Measurements from ENCODE around the gene RRN3.
"Not testable (repeated sequence)": the region's sequence is repeated elsewhere in the genome, so short reads cannot be mapped to it uniquely, and the experiment has no call there.

RRN3 gene

DNA sequence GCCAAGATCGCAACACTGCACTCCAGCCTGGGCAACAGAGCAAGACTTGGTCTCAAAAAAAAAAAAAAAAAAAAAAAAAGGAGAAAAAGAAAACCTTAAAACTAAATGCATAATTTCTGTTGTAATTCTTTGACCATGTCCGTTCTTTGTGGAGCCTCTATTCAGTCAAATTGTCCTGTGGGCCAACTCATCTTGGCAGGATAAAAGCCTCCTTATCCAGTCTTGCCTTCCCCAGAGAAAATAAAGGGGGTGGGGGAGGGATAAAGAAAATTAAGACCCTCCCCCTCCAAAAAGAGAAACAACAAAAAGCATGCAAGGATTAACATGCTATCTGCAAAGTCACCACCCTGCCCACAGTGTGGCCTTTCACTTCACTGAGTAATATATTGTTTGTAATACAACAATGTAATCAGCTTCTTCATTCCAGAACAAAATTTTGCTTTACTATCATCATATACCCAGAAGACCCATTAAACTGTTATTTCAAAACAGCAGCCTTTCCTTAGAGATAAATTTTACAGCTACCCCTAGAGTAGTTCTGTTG is 5.4 kb upstream of the RRN3 start:
- DNase-seq = not testable (repeated sequence)

DNA sequence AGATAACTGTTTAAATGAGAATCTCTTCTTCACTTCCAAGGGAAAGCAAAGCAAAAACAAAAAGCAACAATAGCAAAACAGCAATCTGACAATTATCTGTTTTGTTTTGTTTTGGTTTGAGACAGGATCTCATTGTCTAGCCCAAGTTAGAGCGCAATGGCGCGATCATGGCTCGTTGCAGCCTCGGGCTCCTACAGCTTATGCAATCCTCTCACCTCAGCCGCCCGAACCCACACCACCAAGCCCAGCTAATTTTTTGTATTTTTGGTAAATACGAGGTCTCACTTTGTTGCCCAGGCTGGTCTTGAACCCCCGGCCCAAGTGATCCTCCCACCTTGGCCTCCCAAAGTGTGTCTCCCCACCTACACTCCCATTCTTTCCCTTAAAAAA is 2.5 kb upstream of the RRN3 start:
- DNase-seq = not testable (repeated sequence)

DNA sequence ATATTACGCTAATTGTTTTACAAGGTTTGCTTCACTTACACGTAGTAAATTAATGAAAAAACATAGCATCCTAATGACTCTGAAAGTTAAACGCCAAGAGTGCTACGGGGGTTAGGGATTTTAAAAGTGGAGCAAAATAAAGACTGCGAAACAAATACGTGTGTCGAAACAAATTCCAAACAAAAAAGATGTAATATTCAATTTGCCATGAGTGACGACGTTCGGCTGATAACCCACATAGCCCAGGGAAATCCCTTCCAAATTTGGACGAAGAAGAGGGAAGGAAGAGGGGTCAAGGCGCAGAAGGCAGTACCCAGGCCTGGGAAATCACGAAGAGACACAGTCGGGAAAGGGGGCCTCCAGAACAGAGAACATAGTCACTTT is 509 bp downstream of the RRN3 start:
- DNase-seq = not testable (repeated sequence)

DNA sequence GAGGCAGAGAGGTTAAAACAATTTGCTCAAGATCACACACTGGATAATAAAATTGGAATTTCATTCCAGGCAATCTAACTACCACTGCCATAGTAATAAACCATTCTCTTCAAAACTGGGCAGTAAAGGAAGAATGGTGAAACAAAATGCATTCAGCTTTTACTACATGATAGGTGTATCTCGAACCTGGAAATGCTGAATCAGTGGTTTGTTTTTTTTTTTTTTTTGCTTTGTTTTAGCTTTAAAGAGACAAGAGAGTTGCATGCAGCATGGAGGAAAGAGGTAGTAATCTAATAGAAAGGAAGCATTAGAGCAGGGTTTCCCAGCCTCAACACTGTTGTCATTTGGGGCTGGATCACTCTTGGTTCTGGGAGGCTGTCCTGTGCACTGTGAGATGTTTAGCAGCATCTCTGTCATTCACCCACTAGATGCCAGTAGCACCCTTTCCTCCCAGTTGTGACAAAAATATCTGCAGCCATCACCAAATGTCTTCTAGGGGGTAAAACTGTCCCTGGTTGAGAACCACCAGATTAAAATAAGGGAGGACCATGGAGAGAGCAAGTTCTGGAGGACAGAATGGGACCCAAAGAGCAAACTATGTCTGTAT is 3.3 kb downstream of the RRN3 start:
- not testable (repeated sequence) for DNase-seq

DNA sequence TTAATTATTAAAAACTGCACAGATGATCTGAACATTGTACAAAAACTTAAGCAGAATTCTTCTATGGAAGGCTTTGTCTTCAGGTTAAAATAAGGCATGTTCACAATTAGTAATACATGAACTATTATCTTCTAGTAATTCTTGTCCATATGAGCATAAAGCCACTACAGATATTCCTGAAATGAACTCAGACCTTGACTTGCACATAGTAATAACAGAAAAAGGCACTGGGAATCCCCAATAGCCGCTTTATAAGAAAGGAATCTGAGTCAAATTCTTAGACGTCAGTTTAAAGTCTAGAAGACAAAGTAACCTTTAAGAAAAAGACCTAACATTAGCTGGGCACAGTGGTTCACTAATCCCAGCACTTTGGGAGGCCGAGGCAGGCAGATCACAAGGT is 11.3 kb downstream of the RRN3 start:
- DNase-seq = not testable (repeated sequence)

DNA sequence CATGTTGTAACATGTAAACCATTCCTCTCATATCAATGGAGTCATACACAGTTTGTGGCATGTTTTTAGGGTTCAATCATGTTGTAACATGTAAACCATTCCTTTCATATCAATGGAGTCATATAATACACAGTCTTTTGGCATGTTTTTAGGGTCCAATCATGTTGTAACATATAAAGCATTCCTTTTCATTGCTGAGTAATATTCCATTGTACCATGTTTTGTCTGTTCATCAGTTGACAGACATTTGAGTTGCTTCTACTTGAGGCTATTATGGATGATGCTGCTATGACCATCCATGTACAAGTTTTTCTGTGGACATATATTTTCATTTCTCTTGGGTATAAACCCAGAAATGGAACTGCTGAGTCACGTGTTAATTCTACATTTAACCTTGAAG is 13.2 kb downstream of the RRN3 start:
- DNase-seq = not testable (repeated sequence)

DNA sequence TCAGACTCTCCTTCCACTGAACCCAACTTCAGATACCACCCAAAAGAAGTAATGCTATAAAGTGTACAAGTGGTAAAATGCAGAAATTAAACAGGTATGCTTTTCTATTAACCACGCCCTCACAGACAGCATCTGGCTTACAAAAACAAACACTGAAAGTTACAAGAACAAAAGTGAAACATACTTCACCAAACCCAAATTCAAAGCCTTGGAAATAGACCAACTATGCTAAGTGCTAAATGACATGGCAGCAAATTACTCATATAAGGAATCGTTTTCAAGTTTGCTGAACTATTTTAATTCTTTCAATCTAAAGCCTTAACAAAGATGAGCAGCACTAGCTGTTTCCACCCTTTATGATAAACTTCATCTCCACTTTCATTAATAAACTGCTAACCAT is 17.9 kb downstream of the RRN3 start:
- DNase-seq = not testable (repeated sequence)

DNA sequence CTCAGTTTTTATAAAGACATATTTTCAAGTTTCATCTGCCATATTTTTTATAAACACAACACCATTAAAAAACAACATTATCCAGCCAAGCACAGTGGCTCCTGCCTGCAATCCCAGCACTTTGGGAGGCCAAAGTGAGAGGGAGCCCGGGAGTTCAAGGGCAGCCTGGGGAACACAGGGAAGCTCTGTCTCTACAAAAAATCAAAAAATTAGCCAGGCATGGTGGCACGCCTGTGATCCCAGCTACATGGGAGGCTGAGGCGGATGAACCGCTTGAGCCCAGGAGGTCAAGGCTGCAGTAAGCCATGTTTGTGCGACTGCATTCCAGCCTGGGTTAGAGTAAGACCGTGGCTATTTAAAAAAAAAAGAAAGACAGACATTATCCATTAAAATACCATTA is 21.0 kb downstream of the RRN3 start:
- no peak for DNase-seq

DNA sequence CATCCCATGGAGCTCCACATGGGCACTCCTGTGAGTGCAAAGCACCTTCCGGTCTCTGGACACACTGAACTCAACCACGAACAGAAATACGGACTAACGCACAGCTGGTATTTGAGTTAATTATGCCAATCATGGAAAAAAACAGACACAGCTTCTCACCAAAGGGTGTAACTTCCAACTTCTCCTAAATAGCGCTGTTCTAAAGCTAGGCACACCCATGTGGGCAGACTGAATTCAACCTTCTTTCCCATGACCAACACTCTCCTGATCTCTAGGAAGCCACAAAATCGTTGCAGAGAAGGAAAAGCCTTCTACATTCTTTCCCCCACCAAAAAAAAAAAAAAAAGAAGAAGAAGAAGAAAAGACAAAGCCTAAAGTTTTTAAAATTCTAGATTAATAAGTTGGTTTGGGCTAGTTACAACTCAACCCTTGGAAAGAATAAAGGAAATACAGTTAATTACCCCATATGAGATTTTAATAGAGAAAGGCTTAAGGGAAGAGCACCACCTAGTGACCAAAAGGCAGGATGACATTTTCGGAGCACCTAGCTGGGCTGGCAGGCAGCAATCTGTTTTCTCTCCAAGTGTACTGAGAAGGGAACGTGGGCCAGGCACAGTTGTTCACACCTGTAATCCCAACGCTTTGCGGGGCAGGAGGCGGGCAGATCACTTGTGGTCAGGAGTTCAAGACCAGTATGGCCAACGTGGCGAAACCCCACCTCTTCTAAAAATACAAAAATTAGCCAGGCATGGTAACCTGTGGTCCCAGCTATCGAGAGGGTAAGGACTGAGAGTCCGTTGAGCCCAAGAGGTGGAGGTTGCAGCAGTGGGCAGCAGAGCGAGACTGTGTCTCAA is 21.9 kb downstream of the RRN3 start:
- DNase-seq = not testable (repeated sequence)

DNA sequence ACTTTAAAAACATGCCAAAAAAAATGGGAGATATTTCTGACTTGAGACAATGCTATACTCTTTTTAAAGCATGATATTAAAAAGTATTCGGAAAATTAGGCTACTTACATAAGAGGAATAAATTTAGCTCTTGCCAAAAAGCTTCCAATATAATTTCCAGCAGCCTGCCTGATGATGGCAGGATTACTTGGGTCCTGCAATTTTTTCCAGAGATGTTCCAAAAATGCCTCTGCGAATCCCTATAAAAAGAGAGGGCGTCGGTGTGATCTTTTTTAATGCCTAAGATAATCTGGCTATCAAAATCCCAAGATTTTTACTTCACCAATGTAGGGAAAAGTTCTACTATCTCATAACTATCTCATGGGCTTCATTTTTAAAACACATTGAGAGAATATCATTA is 23.1 kb downstream of the RRN3 start:
- not testable (repeated sequence) for DNase-seq

DNA sequence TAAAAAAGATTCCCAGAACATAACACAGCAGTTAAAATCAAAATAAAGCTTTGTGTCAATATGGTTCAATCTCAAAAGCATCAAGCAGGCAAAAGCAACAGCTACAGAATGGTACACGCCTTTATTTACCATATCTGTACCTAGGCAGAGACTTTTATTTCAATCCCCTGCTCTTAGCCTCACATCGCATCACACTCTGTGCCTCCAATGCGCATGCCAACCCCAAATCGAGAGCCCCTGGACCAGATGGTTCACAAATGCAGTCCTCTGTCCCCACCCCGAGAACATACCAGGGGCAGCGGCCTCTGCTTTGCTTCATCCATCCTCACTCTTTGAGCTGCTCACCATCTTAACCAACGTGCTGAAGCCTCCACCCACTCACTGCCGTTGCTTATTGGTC is 27.4 kb downstream of the RRN3 start:
- DNase-seq = not testable (repeated sequence)

DNA sequence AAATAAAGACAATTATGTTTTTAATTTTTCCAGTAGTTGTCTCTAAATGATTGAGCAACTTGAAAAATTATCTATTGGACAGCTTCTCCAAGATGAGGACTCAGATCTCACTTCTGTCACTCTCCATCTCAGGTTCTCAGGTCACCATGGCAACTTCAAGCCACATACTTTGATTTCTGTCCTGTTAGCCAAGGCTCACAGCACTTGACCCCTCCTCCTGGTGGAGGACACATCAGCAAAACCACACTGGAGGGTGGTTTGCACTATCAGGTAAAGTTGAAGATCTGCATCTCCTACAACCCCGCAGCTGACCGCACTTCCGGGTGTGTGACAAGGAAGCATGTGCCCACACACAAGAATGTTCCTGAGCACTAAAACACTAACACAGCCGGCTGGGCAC is 28.1 kb downstream of the RRN3 start:
- DNase-seq = not testable (repeated sequence)

DNA sequence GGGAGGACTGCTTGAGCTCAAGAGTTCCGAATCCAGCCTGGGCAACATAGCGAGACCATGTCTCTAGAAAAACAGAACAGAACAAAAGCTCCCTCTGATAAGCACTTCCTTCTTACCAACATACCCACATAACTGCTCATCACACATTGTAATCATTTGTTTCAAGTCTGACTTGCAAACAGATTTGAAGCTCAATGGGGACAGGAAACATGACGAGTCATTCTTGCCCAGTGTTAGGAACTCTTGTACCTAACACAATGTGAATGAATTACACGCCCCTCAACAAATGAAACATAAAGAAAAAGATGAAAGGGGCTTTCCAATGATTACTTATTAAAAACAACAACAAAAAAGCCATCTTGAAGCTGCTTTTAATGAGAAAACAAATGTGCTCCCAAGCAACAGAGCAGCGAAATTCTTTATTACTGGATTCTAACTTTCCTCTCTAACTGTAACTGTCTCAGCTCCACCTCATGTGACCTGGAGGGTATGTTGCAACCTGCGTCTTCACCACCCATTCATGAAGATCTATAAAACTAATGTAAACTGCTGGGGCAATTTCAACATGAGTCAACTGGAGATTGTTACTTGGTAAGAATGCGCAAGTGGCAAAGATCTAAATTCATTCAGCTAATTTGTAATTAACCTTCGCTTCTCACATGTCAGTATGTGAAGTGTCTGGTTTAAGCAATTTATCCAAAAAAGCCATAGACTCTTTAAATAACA is 31.8 kb downstream of the RRN3 start:
- not testable (repeated sequence) for DNase-seq

DNA sequence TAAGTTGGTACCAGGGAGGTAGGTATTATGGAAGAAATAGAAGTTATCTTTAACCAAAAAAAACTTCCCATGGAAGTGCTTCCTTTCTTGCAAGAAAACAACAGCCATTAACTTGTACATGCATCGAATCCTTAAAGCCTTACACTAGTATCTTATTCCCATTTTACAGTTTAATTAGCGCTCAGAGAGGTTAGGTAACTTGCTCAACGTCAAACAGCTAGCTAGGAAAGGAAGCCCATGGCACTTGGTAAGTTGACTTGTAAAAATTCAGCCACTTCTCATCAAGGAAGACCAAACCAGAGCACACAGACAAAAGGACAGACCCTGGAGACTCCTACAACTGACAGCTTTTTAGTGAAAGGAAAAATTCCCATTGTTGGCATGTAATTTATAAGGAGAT is 34.7 kb downstream of the RRN3 start:
- no peak for DNase-seq

DNA sequence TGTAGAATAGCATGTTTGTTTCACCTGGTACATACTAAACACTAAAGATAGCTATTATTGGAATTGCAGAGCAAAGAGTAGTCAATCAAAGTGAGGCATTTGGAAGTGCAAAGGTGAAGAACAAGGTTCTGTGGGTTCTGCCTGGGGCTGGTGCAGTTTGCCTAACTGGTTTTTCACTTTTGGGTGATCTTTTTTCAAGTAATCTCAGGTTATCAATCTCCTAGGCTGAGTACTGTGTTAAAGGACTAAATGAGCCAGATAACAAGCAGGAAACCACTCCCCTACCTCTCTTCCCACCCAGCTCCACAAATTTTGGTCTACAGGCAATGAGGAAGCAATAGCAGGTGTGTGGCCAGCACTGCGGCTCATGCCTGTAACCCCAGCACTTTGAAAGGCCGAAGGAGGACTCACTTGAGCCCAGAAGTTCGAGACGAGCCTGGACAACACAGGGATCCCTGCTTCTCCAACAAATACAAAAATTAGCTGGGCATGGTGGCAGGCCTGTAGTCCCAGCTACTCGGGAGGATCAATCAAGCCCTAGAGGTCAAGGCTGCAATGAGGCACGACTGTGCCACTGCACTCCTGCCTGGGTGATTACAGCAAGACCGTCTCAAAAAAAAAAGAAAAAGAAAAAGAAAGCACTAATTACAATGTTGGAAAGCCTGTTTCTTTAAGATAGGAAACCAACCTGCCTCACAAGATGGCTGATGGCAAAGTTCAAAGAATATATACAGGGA is 36.2 kb downstream of the RRN3 start:
- no peak for DNase-seq

DNA sequence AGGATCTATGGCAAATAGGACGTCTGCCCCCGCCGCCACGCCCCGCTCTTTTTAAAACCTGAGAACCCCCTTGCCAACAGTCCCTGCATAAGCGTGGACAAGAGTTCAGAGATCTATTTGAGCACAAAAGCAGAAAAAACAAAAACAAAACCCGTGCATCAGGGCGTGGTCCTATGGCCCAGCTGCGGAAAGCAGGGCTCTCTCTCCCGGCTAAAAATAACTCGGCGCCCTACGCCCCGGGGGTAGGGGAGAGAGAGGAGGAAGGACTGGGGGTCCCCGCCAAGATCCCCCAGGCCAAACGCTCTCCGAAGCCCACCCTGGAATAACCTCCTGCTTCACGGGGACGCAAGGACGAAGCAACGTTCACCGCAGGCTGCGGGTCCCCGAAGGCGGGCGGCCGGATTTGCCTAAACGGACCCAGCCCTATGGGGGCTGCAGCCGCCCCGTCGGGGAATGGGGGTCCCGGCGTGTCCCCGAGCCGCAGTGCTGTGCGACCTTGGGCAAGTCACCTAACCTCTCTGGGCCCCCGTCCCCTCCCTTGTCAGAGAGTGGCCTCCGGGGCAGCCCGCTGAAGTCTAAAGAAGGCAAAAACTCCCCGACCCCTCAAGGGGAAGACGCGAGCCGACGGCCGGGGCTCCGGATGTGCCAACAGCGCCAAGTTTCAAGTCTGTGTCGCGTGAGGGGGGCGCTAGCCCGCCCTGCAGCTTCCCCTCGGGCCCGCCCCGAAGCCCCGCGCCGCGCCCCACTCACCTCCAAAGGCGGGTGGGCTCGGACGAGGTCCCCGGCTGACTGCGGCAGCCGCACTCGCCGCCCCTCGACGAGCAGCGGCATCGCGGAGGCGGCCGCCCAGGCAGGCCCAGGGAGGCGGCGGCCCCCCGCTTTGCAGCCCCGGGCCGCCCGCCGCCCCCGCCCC is 38.7 kb downstream of the RRN3 start:
- DNase-seq = no peak

DNA sequence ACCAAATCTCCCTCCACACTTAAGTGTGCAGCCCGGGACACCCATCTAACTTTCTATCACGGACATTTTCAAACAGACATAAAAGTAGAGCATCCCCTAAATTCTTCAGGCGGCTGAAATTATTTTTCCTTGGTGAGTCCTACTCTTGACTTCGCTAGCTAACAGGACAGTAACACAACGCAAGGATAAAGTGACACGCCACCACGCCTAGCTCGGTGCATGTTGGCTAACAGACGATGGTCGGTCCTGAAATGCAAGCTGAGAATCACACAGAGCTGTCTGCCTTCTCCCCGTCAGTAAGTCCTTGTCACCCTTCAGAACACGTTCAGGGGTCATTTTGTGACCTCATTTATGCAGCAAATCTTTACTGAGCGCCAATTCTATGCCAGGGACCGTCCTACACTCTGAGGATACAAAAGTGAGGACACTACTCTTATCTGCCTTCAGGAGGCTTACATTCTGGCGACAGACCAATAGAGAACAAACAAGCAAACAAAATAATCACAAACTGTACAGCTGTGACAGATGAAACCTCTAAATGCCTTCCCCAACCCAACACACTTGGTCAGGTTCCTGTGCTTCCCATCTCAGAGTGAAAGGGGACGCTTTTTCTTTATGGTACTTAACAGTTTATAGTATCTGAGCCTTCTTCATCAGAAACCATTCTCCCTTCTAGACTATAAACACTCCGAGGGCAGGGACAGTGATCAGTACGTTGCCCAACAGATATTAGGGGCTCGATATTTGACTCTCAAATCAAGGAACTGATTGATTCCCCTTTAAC is 39.5 kb downstream of the RRN3 start:
- DNase-seq = no peak

DNA sequence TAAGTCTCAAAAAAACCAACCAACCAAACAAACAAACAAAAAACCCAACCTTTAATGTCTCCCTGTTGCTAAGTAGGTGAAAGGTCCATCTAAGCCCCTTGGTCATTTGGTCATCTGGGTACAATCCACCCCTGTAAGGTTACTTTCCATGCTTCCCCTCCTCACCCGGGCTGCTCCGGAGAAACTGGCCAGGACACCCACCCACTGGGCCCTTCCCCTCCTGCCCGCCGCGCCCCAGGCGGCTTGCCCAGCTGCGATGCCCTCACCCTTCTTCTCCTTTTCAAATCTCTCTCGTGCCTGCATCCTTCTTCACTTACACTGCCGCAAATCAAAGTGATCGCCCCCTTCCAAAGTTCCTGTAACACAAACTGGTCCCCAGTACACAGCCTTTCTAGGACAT is 40.2 kb downstream of the RRN3 start:
- DNase-seq = no peak

DNA sequence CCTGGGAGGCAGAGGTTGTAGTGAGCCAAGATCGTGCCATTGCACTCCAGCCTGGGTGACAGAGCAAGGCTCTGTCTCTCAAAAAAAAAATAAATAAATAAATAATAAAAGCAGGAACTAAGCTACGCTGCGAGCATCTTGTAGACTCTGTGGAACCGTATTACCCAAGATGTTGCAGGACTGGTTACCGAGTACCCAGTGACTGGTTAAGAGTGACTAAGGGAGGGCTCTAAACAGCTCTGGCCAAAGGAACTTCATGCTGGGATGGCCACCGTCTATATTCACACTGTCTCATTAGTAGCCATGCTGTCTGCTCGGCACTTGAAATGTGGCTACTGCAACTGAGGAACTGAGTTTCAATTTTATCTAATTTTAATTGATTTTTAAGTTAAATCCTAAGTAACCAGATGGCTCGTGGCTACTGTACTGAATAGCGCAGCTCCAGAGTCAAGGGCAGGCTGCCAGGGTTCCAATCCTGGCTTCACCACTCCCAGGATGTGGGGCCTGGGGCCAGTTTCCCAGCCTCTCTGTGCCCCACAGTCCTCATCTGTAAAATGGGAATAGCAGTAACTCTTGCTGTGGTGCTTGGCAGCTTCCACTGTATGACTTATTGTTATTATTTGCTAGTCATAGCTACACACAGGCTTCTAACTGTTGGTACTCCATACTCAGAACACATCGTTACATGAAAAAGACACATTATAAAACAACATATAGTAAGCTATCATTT is 41.2 kb downstream of the RRN3 start:
- DNase-seq = no peak

DNA sequence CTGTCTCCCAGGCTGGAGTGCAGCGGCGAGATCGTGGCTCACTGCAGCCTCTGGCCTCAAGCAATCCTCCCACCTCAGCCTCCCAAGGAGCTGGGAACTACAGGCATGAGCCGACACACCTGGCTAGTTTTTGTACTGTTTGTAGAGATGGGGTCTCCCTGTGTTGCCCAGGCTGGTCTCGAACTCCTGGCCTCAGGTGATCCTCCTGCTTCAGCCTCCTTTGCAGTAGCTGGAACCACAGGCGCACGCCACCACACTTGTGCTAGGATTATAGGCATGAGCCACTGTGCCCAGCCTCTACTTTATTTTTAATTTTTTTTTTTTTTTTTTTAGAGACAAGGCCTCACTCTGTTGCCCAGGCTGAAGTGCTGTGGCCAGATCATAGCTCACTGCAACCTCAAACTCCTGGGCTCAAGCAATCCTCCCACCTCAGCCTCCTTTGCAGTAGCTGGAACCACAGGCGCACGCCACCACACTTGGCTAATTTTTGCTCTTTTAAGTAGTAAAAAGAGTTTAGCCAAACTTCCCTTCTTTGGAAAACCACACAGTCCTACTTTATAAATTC is 42.6 kb downstream of the RRN3 start:
- DNase-seq = no peak

Measured in NCI-H187 (cell line).